ENCODE data around the gene FAM186B. TPM values are rescaled to one million over a fixed set of nuclear protein-coding genes. Genes with fewer than 3 reads are reported as not detected.

The FAM186B gene
- total and polyA plus RNA-seq, 2 donors (not counting 1 experiment from before 2014, with no cell fraction given): 0.10 to 0.33 TPM

DNA sequence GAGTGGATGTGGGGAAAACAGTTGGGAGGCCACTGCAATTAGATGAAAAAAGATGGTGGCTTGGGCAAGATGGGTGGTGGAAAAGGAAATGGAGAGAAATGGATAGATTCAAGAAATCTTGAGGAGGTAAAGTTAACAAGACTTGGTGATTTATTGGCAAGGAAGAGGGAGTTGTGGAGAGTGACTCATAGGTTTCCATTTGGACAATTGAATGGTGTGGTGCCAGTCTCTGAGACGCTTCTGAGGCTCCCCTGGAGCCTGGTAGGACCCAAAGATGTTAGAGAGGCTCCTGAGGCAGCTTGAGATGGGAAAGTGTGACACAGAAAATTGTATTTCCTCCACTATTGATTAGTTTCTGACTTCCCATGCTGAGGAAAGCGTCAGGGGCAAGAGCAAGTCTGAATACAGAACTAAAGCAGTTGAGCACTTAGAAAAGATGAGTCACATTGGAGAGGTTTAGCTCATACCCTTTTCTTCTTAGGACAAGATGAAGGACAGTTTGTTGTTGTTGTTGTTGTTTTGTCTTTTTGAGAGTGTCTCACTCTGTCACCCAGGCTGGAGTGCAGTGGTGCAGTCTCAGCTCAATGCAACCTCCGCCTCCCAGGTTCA is 22.4 kb upstream of the FAM186B start:
- H3K4me2 ChIP-seq (ENCODE audit: extremely low read depth, insufficient read depth, low read length): no peak overlapping the region

DNA sequence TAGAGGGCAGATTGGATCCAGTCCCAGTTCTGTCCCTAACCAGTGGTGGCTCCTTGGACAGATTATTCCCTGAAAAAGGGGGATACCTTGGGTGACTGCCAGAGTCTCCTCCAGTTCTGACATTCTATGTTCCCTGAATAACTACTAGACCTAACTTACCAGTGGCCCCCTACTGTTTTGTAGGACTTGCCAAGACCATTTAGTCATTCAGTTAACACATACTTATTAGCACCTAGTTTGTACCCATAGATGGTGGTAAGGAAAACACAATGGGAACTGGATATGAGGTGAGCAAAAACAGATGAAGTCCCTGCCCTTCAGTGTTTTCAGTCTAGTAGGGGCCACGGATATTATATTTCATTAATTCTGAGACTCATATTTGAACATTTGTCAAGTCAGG is 21.4 kb upstream of the FAM186B start:
- H3K27ac ChIP-seq (ENCODE audit: insufficient read depth, low read length): no peak overlapping the region

More for the DNA sequence above, 22.4 kb upstream of the FAM186B start:
- TF ChIP-seq EZH2 (IDR thresholded peaks at IDR 0.05; ENCODE audit: low read length, missing control alignments): no peak
- TF ChIP-seq, protein P1, sequence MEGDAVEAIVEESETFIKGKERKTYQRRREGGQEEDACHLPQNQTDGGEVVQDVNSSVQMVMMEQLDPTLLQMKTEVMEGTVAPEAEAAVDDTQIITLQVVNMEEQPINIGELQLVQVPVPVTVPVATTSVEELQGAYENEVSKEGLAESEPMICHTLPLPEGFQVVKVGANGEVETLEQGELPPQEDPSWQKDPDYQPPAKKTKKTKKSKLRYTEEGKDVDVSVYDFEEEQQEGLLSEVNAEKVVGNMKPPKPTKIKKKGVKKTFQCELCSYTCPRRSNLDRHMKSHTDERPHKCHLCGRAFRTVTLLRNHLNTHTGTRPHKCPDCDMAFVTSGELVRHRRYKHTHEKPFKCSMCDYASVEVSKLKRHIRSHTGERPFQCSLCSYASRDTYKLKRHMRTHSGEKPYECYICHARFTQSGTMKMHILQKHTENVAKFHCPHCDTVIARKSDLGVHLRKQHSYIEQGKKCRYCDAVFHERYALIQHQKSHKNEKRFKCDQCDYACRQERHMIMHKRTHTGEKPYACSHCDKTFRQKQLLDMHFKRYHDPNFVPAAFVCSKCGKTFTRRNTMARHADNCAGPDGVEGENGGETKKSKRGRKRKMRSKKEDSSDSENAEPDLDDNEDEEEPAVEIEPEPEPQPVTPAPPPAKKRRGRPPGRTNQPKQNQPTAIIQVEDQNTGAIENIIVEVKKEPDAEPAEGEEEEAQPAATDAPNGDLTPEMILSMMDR (conservative IDR thresholded peaks at IDR 0.05 in 1 of 2, IDR thresholded peaks at IDR 0.05 in 1 of 2; ENCODE audit: low read depth in 1 of 2, low read length in 2 of 2): no peak
- no peaks in the 10 kb centered on the region for H3K9me3 ChIP-seq (ENCODE audit: control insufficient read depth, insufficient read depth, low read depth, low read length)
- DNase-seq (ENCODE audit: low read depth in 2 of 2): peak in 1 of 2 donors; percentile 72
- H3K27ac ChIP-seq (ENCODE audit: insufficient read depth, low read length): no peak overlapping the region
- no peaks in the 10 kb centered on the region for H3K27me3 ChIP-seq (ENCODE audit: control insufficient read depth, insufficient read depth, low read length)
- H3K4me3 ChIP-seq (replicated peaks in 1 of 4; ENCODE audit: control extremely low read depth in 1 of 4, insufficient read depth in 1 of 4, low read depth in 3 of 4, low read length in 4 of 4): no peak overlapping the region
- H4K20me1 ChIP-seq (ENCODE audit: control insufficient read depth, extremely low read depth, insufficient read depth, low read length): no peaks in the 10 kb centered on the region
- H3K9ac ChIP-seq (ENCODE audit: insufficient read depth, low read length): no peak overlapping the region
- no peaks in the 10 kb centered on the region for H3K36me3 ChIP-seq (ENCODE audit: control insufficient read depth, insufficient read depth, low read length)
- peaks cover 3% of the 10 kb centered on the region for H3K4me1 ChIP-seq (ENCODE audit: control insufficient read depth, extremely low read depth, insufficient read depth, low read length)
- no peak overlapping the region for H2AFZ ChIP-seq (ENCODE audit: low read length)
- H3K79me2 ChIP-seq (ENCODE audit: control insufficient read depth, insufficient read depth, low read length): no peaks in the 10 kb centered on the region

DNA sequence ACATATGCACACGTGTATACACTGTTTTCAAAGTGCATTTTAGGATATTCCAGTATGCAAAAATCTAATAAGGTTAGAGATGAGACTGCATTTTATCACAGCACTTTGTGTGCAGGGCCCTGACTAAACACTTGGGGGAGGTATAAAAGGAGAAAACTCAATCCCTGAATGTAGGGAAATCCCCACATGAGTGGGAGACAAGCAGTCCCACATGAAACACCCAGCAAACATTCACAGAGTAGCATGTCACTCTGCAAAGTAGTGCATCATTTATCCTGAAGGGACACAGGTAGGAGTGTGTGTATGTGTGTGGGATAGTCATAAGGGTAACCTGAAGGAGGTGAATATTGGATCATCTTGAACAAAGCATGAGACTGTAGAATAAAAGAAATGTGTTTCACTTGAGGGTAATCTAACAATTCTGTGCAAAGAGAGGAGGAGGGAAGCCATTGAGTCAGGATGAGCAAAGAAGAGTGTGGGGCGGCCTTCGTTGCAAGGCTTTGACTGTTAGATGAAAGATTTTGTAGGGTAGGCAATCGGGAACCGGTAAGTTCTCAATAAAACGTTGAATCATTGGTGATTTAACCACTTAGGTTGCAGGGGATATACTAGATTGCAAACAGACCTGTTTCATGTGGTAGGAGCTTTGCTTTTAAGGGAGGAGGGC is 20.9 kb upstream of the FAM186B start:
- no peak overlapping the region for H2AFZ ChIP-seq (ENCODE audit: low read length)
- H3K36me3 ChIP-seq (ENCODE audit: control insufficient read depth, insufficient read depth, low read length): no peaks in the 10 kb centered on the region
- no peak for DNase-seq (ENCODE audit: low read depth in 2 of 2)
- peaks cover 13% of the 10 kb centered on the region for H3K4me1 ChIP-seq (ENCODE audit: control insufficient read depth, extremely low read depth, insufficient read depth, low read length)
- TF ChIP-seq, protein P1 (conservative IDR thresholded peaks at IDR 0.05 in 1 of 2, IDR thresholded peaks at IDR 0.05 in 1 of 2; ENCODE audit: low read depth in 1 of 2, low read length in 2 of 2): no peak
- TF ChIP-seq EZH2 (IDR thresholded peaks at IDR 0.05; ENCODE audit: low read length, missing control alignments): no peak
- H3K4me3 ChIP-seq (replicated peaks in 1 of 4; ENCODE audit: control extremely low read depth in 1 of 4, insufficient read depth in 1 of 4, low read depth in 3 of 4, low read length in 4 of 4): no peak overlapping the region
- H3K27ac ChIP-seq (ENCODE audit: insufficient read depth, low read length): no peak overlapping the region
- no peak overlapping the region for H3K4me2 ChIP-seq (ENCODE audit: extremely low read depth, insufficient read depth, low read length)
- H3K9ac ChIP-seq (ENCODE audit: insufficient read depth, low read length): no peak overlapping the region
- H4K20me1 ChIP-seq (ENCODE audit: control insufficient read depth, extremely low read depth, insufficient read depth, low read length): no peaks in the 10 kb centered on the region
- H3K27me3 ChIP-seq (ENCODE audit: control insufficient read depth, insufficient read depth, low read length): no peaks in the 10 kb centered on the region
- no peaks in the 10 kb centered on the region for H3K9me3 ChIP-seq (ENCODE audit: control insufficient read depth, insufficient read depth, low read depth, low read length)
- no peaks in the 10 kb centered on the region for H3K79me2 ChIP-seq (ENCODE audit: control insufficient read depth, insufficient read depth, low read length)

More for the DNA sequence above, 21.4 kb upstream of the FAM186B start:
- H3K9ac ChIP-seq (ENCODE audit: insufficient read depth, low read length): no peak overlapping the region
- TF ChIP-seq, protein P1 (conservative IDR thresholded peaks at IDR 0.05 in 1 of 2, IDR thresholded peaks at IDR 0.05 in 1 of 2; ENCODE audit: low read depth in 1 of 2, low read length in 2 of 2): no peak
- TF ChIP-seq EZH2 (IDR thresholded peaks at IDR 0.05; ENCODE audit: low read length, missing control alignments): no peak
- H4K20me1 ChIP-seq (ENCODE audit: control insufficient read depth, extremely low read depth, insufficient read depth, low read length): no peaks in the 10 kb centered on the region
- no peaks in the 10 kb centered on the region for H3K9me3 ChIP-seq (ENCODE audit: control insufficient read depth, insufficient read depth, low read depth, low read length)
- H3K4me3 ChIP-seq (replicated peaks in 1 of 4; ENCODE audit: control extremely low read depth in 1 of 4, insufficient read depth in 1 of 4, low read depth in 3 of 4, low read length in 4 of 4): no peak overlapping the region
- H3K79me2 ChIP-seq (ENCODE audit: control insufficient read depth, insufficient read depth, low read length): no peaks in the 10 kb centered on the region
- H3K36me3 ChIP-seq (ENCODE audit: control insufficient read depth, insufficient read depth, low read length): no peaks in the 10 kb centered on the region
- H3K27me3 ChIP-seq (ENCODE audit: control insufficient read depth, insufficient read depth, low read length): no peaks in the 10 kb centered on the region
- no peak overlapping the region for H3K4me2 ChIP-seq (ENCODE audit: extremely low read depth, insufficient read depth, low read length)
- peaks cover 10% of the 10 kb centered on the region for H3K4me1 ChIP-seq (ENCODE audit: control insufficient read depth, extremely low read depth, insufficient read depth, low read length)
- no peak overlapping the region for H2AFZ ChIP-seq (ENCODE audit: low read length)
- no peak for DNase-seq (ENCODE audit: low read depth in 2 of 2)

Data from fibroblast of lung (primary cell).